Breast epithelium (tissue), 3 donors: Measurements from ENCODE around the gene RAB44.

Experiments
- CTCF ChIP-seq, 3 donors: fragments of 450-650 bp; IDR thresholded peaks; one replicate each; pipeline ENCODE4 v1.5.1; 2016 to 2017; ENCODE audit warnings: antibody characterized with exemption in 3 of 3, mild to moderate bottlenecking in 3 of 3, moderate library complexity in 3 of 3
- POLR2AphosphoS5 ChIP-seq, 3 donors: sonication (generic); formaldehyde crosslinking; IDR thresholded peaks; one replicate each; pipeline ENCODE4 v1.6.1; 2017; ENCODE audit warnings: antibody characterized with exemption in 3 of 3

- no peak for TF ChIP-seq CTCF (IDR thresholded peaks at IDR 0.05)
- no peak for TF ChIP-seq POLR2AphosphoS5 (IDR thresholded peaks at IDR 0.05)
Measured at GRCh38 chr6:36715469-36715868, 17.8 kb downstream of the RAB44 start.
